HG03565 (cell line): ENCODE results near the gene SVOPL.
"Not testable (repeated sequence)": the region's sequence is repeated elsewhere in the genome, so short reads cannot be mapped to it uniquely, and the experiment has no call there.

Source experiments
- ATAC-seq: cut with Tn5 transposase; IDR thresholded peaks from one replicate; pipeline ENCODE4 v1.9.1; 2021; ENCODE audit warnings: mild to moderate bottlenecking, moderate library complexity; ENCODE audit not compliant: unreplicated experiment

Gene SVOPL

GRCh38 chr7:138701537-138701923 is 368 bp upstream of the SVOPL start:
- no peak for ATAC-seq

GRCh38 chr7:138699661-138700060 is 1.5 kb downstream of the SVOPL start:
- ATAC-seq: no peak

- no peak for ATAC-seq
Measured at GRCh38 chr7:138698281-138698680, 2.9 kb downstream of the SVOPL start.

- ATAC-seq: no peak
Measured at GRCh38 chr7:138697535-138698182, 3.5 kb downstream of the SVOPL start.

- ATAC-seq: not testable (repeated sequence)
Measured at GRCh38 chr7:138695776-138696175, 5.4 kb downstream of the SVOPL start.

GRCh38 chr7:138695106-138695505 is 6.1 kb downstream of the SVOPL start:
- no peak for ATAC-seq

GRCh38 chr7:138691178-138691577 is 10.0 kb downstream of the SVOPL start:
- no peak for ATAC-seq

GRCh38 chr7:138690495-138690894 is 10.7 kb downstream of the SVOPL start:
- no peak for ATAC-seq

- ATAC-seq: not testable (repeated sequence)
Measured at GRCh38 chr7:138688037-138688436, 13.1 kb downstream of the SVOPL start.

GRCh38 chr7:138684340-138684739 is 16.8 kb downstream of the SVOPL start:
- no peak for ATAC-seq

- ATAC-seq: no peak
Measured at GRCh38 chr7:138679793-138680192, 21.4 kb downstream of the SVOPL start.

- no peak for ATAC-seq
Measured at GRCh38 chr7:138670594-138670993, 30.6 kb downstream of the SVOPL start.

GRCh38 chr7:138669364-138669763 is 31.8 kb downstream of the SVOPL start:
- ATAC-seq: no peak

- ATAC-seq: no peak
Measured at GRCh38 chr7:138668946-138669345, 32.2 kb downstream of the SVOPL start.

GRCh38 chr7:138668229-138668596 is 32.9 kb downstream of the SVOPL start:
- no peak for ATAC-seq

- no peak for ATAC-seq
Measured at GRCh38 chr7:138667535-138668228, 33.5 kb downstream of the SVOPL start.

GRCh38 chr7:138666385-138666784 is 34.8 kb downstream of the SVOPL start:
- no peak for ATAC-seq

- ATAC-seq: no peak
Measured at GRCh38 chr7:138665669-138666140, 35.5 kb downstream of the SVOPL start.

GRCh38 chr7:138665249-138665648 is 35.9 kb downstream of the SVOPL start:
- no peak for ATAC-seq

- no peak for ATAC-seq
Measured at GRCh38 chr7:138663725-138664710, 37.1 kb downstream of the SVOPL start.

- ATAC-seq: no peak
Measured at GRCh38 chr7:138662991-138663320, 38.2 kb downstream of the SVOPL start.
